PC-3 (cell line): ENCODE results near the gene CEACAM3.

Source experiments
- CTCF ChIP-seq: fragments of 300-600 bp; sonication (generic); conservative IDR thresholded peaks from 2 replicates; pipeline ENCODE4 v1.5.1; 2017; ENCODE audit warnings: antibody characterized with exemption, low read depth, mild to moderate bottlenecking, low read length
- EZH2 ChIP-seq: fragments of 300-600 bp; sonication (generic); IDR thresholded peaks from one replicate; pipeline ENCODE4 v1.6.1; 2017; ENCODE audit warnings: antibody characterized with exemption, mild to moderate bottlenecking, low read length; ENCODE audit not compliant: unreplicated experiment
- EZH2phosphoT487 ChIP-seq: fragments of 300-600 bp; sonication (generic); IDR thresholded peaks from 2 replicates; pipeline ENCODE4 v1.6.1; 2018; ENCODE audit warnings: mild to moderate bottlenecking, antibody characterized with exemption, low read length, borderline replicate concordance

DNA sequence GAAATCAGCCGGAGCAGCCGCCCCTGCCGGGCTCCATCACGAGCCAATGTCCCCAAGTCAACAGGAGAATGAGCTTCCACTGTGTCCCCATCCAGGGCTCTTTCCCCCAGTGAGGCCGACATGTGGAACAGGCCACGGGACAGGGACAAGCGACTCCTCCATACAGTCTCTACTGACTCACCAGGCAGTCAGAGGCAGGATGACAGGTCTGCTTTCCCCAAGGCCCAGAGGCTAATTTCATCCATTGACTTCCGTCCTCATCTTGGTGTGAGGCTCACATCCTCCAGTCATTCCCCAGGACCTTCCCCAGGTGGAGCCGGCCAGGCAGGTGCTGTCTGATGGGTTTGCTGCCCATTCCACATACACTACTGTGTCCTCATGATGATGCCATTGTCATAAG is 37.5 kb upstream of the CEACAM3 start:
- no peak for TF ChIP-seq CTCF
- no peak for TF ChIP-seq EZH2
- no peak for TF ChIP-seq EZH2phosphoT487
